Thoracic aorta (tissue), 2 donors: ENCODE data around the gene TSHZ3. TPM values are rescaled to one million over a fixed set of nuclear protein-coding genes. Genes with fewer than 3 reads are reported as not detected.

Source experiments
- ATAC-seq: fragments of 150-250 bp; one replicate; pipeline ENCODE4 v1.8.0; 2017; ENCODE audit warnings: low read depth; ENCODE audit not compliant: insufficient number of reproducible peaks, low FRiP score
- DNase-seq: peaks from one replicate; pipeline ENCODE4 v3.0.0-alpha.2; 2020; ENCODE audit warnings: low spot score
- H3K27ac ChIP-seq, 2 donors: fragments of 200-600 bp; sonication (generic); 1 replicate in 1 of 2; 2 replicates in 1 of 2; pipeline ENCODE4 v1.5.1; 2016; ENCODE audit warnings: mild to moderate bottlenecking in 2 of 2, moderate library complexity in 2 of 2
- H3K27me3 ChIP-seq: fragments of 200-600 bp; sonication (generic); replicated peaks from 2 replicates; pipeline ENCODE4 v1.6.0; 2016; ENCODE audit warnings: mild to moderate bottlenecking; ENCODE audit not compliant: insufficient read depth
- H3K36me3 ChIP-seq: fragments of 200-600 bp; sonication (generic); one replicate; pipeline ENCODE4 v1.5.1; 2016
- H3K4me1 ChIP-seq, 2 donors: fragments of 200-600 bp; sonication (generic); 1 replicate in 1 of 2; 2 replicates in 1 of 2; pipeline versions ENCODE4 v1.5.1 to v1.6.0; 2016; ENCODE audit warnings: low read depth in 2 of 2, mild to moderate bottlenecking in 1 of 2; ENCODE audit not compliant: control insufficient read depth in 1 of 2
- H3K4me3 ChIP-seq: fragments of 200-600 bp; sonication (generic); 2 replicates; pipeline ENCODE4 v1.5.1; 2016; ENCODE audit warnings: mild to moderate bottlenecking
- H3K9me3 ChIP-seq: fragments of 200-600 bp; sonication (generic); 2 replicates; pipeline ENCODE4 v1.5.1; 2016
- CTCF ChIP-seq: fragments of 200-600 bp; sonication (generic); IDR thresholded peaks from one replicate; pipeline ENCODE4 v1.5.1; 2019; ENCODE audit warnings: antibody characterized with exemption
- total RNA-seq, 2 donors: library from RNA; depleted of rRNA; stranded (reverse); fragments of >200 nt; gene quantifications; one replicate each; pipeline versions ENCODE4 v1.1.0 to v1.2.3, GENCODE V29; 2016

Gene TSHZ3
- total RNA-seq, 2 donors from 2014 or later, result 9.3 to 10.2 TPM

- H3K27me3 ChIP-seq, result no peaks in the 10 kb centered on the region
- H3K27ac ChIP-seq, result no peak overlapping the region
- no peak overlapping the region for H3K4me3 ChIP-seq
- no peaks in the 10 kb centered on the region for H3K4me1 ChIP-seq
- no peak for TF ChIP-seq CTCF
- ATAC-seq, result no peak
- H3K36me3 ChIP-seq, result no peaks in the 10 kb centered on the region
- no peak for DNase-seq
- H3K9me3 ChIP-seq, result no peaks in the 10 kb centered on the region
Observed at GRCh38 chr19:31266731-31267130, 82.5 kb downstream of the TSHZ3 start.

GRCh38 chr19:31266196-31266595, 83.0 kb downstream of the TSHZ3 start:
- Histone ChIP-seq H3K9me3 (no peaks in the 10 kb centered on the region), H3K27ac (no peak overlapping the region), H3K27me3 (no peaks in the 10 kb centered on the region), H3K4me1 (peaks cover 0 to 1% of the 10 kb centered on the region in 2 donors), H3K36me3 (no peaks in the 10 kb centered on the region), H3K4me3 (no peak overlapping the region)
- no peak for ATAC-seq
- no peak for DNase-seq
- TF ChIP-seq CTCF, result no peak

- Histone ChIP-seq H3K9me3 (no peaks in the 10 kb centered on the region), H3K27me3 (no peaks in the 10 kb centered on the region), H3K4me3 (no peak overlapping the region), H3K4me1 (peaks cover 0 to 4% of the 10 kb centered on the region in 2 donors), H3K27ac (no peak overlapping the region), H3K36me3 (no peaks in the 10 kb centered on the region)
- no peak for ATAC-seq
- DNase-seq, result no peak
- TF ChIP-seq CTCF, result no peak
Observed at GRCh38 chr19:31264041-31264778, 85.0 kb downstream of the TSHZ3 start.

GRCh38 chr19:31263328-31263727, 85.9 kb downstream of the TSHZ3 start:
- no peak overlapping the region for H3K4me3 ChIP-seq
- TF ChIP-seq CTCF, result no peak
- H3K27ac ChIP-seq, result no peak overlapping the region
- no peaks in the 10 kb centered on the region for H3K9me3 ChIP-seq
- H3K27me3 ChIP-seq, result no peaks in the 10 kb centered on the region
- no peaks in the 10 kb centered on the region for H3K36me3 ChIP-seq
- DNase-seq (no peak), ATAC-seq (no peak)
- H3K4me1 ChIP-seq, result peaks cover 0 to 4% of the 10 kb centered on the region in 2 donors

- no peaks in the 10 kb centered on the region for H3K27me3 ChIP-seq
- no peak for DNase-seq
- H3K4me3 ChIP-seq, result no peak overlapping the region
- TF ChIP-seq CTCF, result no peak
- no peaks in the 10 kb centered on the region for H3K9me3 ChIP-seq
- no peaks in the 10 kb centered on the region for H3K36me3 ChIP-seq
- ATAC-seq, result no peak
- H3K4me1 ChIP-seq, result peaks cover 0 to 4% of the 10 kb centered on the region in 2 donors
- H3K27ac ChIP-seq, result no peak overlapping the region
Observed at GRCh38 chr19:31262725-31263191, 86.5 kb downstream of the TSHZ3 start.
